Transverse colon (tissue), 4 donors: ENCODE results near the gene SIPA1L2. TPM values are rescaled to one million over a fixed set of nuclear protein-coding genes. Genes with fewer than 3 reads are reported as not detected.
A peak's percentile ranks its signal among the peaks of the same experiment; 100 is the strongest.

ENCODE experiments used
- DNase-seq: peaks from one replicate; pipeline ENCODE4 v3.0.0-alpha.2; 2019
- H3K27ac ChIP-seq, 4 donors: fragments of 200-600 bp; sonication (generic); 2 replicates each; pipeline ENCODE4 v1.5.1; 2016 to 2018; ENCODE audit warnings: inconsistent platforms in 4 of 4
- H3K27me3 ChIP-seq: fragments of 200-600 bp; sonication (generic); 2 replicates; pipeline ENCODE4 v1.5.1; 2017; ENCODE audit warnings: inconsistent platforms
- H3K36me3 ChIP-seq, 4 donors: fragments of 200-600 bp; sonication (generic); 2 replicates each; pipeline ENCODE4 v1.5.1; 2017 to 2019; ENCODE audit warnings: inconsistent platforms in 4 of 4
- H3K4me1 ChIP-seq, 4 donors: fragments of 200-600 bp; sonication (generic); 2 replicates each; pipeline ENCODE4 v1.5.1; 2017 to 2020; ENCODE audit warnings: inconsistent platforms in 4 of 4
- H3K4me3 ChIP-seq, 4 donors: fragments of 200-600 bp; sonication (generic); 1 replicate in 1 of 4; 2 replicates in 3 of 4; pipeline versions ENCODE4 v1.5.1 to v1.6.1; 2017 to 2019; ENCODE audit warnings: inconsistent platforms in 4 of 4
- H3K9me3 ChIP-seq, 2 donors: fragments of 200-600 bp; sonication (generic); 2 replicates each; pipeline ENCODE4 v1.5.1; 2017 to 2019; ENCODE audit warnings: inconsistent platforms in 2 of 2
- CTCF ChIP-seq, 5 experiments: fragments of 200-600 bp in 3 of 5; fragments of 450-650 bp in 2 of 5; sonication (generic) in 3 of 5; IDR thresholded peaks; 1 replicate in 2 of 5; 2 replicates in 3 of 5; pipeline ENCODE4 v1.5.1; 2016 to 2017; ENCODE audit warnings: antibody characterized with exemption in 5 of 5, inconsistent platforms in 3 of 5, mild to moderate bottlenecking in 2 of 5, moderate library complexity in 1 of 5
- EP300 ChIP-seq: sonication (generic); formaldehyde crosslinking; IDR thresholded peaks from one replicate; pipeline ENCODE4 v1.6.1; 2017; ENCODE audit warnings: antibody characterized with exemption, low read depth
- POLR2A ChIP-seq: fragments of 450-650 bp; IDR thresholded peaks from one replicate; pipeline ENCODE4 v1.6.1; 2016; ENCODE audit warnings: antibody characterized with exemption, mild to moderate bottlenecking, moderate library complexity
- POLR2AphosphoS5 ChIP-seq, 3 donors: sonication (generic); formaldehyde crosslinking; IDR thresholded peaks; one replicate each; pipeline ENCODE4 v1.6.1; 2016; ENCODE audit warnings: antibody characterized with exemption in 3 of 3
- WGBS, 2 donors: methylation state at CpG; one replicate each; pipeline ENCODE4 v1.1.5; 2018; ENCODE audit warnings: low coverage in 1 of 2; 5-methylcytosine and 5-hydroxymethylcytosine counted together
- in situ Hi-C, 4 donors: fragments of 200-750 bp; cut with MboI; loops; one replicate each; pipeline versions ENCODE4 v1.15.0 to v1.15.1; 2017; ENCODE audit warnings: low sequenced_read_pairs in 3 of 4, low pct_ligation_motif_present in 1 of 4, low pct_unique_long_range_greater_than_20kb in 1 of 4
- intact Hi-C: fragments of 100-400 bp; cut with DNase I; formaldehyde crosslinking; loops from one replicate; pipeline ENCODE4 v1.15.1; 2023; ENCODE audit warnings: low total_unique reads
- total RNA-seq, 4 donors: library from RNA; depleted of rRNA; stranded (reverse); fragments of >200 nt; gene quantifications; one replicate each; pipeline ENCODE4 v1.1.0, GENCODE V29; 2016

SIPA1L2 gene
- total RNA-seq, 4 donors from 2014 or later: 63.0 to 144 (median 97.8) TPM

- H3K27me3 ChIP-seq: no peaks in the 10 kb centered on the region
- no peak overlapping the region for H3K4me3 ChIP-seq
- H3K9me3 ChIP-seq: no peaks in the 10 kb centered on the region
- no peak overlapping the region for H3K27ac ChIP-seq
- no peaks in the 10 kb centered on the region for H3K36me3 ChIP-seq
- intact Hi-C loops: no loop called here
- no peaks in the 10 kb centered on the region for H3K4me1 ChIP-seq
- in situ Hi-C loops: loop anchor here (25.0 kb wide), 2 partner anchors 319 to 594 kb away; partner anchors contain the start of gene NTPCR (in 2 of the 4)
- TF ChIP-seq CTCF (IDR thresholded peaks at IDR 0.05): no peak
- no peak for TF ChIP-seq POLR2A
- TF ChIP-seq EP300: no peak
- TF ChIP-seq POLR2AphosphoS5 (IDR thresholded peaks at IDR 0.05): no peak
- no peak for DNase-seq
Measured at GRCh38 chr1:232643251-232643650, 13.3 kb upstream of the SIPA1L2 start.

- Histone ChIP-seq H3K27ac (no peak overlapping the region), H3K9me3 (no peaks in the 10 kb centered on the region), H3K27me3 (no peaks in the 10 kb centered on the region), H3K36me3 (no peaks in the 10 kb centered on the region), H3K4me1 (peaks cover 0 to 1% (median 0%) of the 10 kb centered on the region in 4 donors), H3K4me3 (no peak overlapping the region)
- WGBS, 2 donors: 88 to 91% methylated on average over 6 of the region's 6 CpGs
- DNase-seq: no peak
- in situ Hi-C loops: loop anchor here (25.0 kb wide), 2 partner anchors 321 to 596 kb away; partner anchors contain the start of gene NTPCR (in 2 of the 4)
- intact Hi-C loops: no loop called here
- no peak for TF ChIP-seq CTCF (IDR thresholded peaks at IDR 0.05)
- TF ChIP-seq POLR2AphosphoS5 (IDR thresholded peaks at IDR 0.05): no peak
- no peak for TF ChIP-seq EP300
- TF ChIP-seq POLR2A: no peak
Measured at GRCh38 chr1:232641507-232641906, 11.6 kb upstream of the SIPA1L2 start.

GRCh38 chr1:232636799-232637198, 6.9 kb upstream of the SIPA1L2 start:
- no peak overlapping the region for H3K27ac ChIP-seq
- no peaks in the 10 kb centered on the region for H3K27me3 ChIP-seq
- in situ Hi-C loops: loop anchor here (10.0 to 25.0 kb wide), 3 partner anchors 318 to 601 kb away; partner anchors contain the start of gene NTPCR (in 3 of the 4)
- no peak for DNase-seq
- no peaks in the 10 kb centered on the region for H3K36me3 ChIP-seq
- H3K4me1 ChIP-seq: peaks cover 0 to 30% (median 16%) of the 10 kb centered on the region in 4 donors
- TF ChIP-seq CTCF (IDR thresholded peaks at IDR 0.05) (no peak), POLR2A (no peak), EP300 (no peak), POLR2AphosphoS5 (IDR thresholded peaks at IDR 0.05) (no peak)
- no peak overlapping the region for H3K4me3 ChIP-seq
- intact Hi-C loops: loop anchor here (10.0 kb wide), 1 partner anchor 608 kb away; no protein-coding TSS in a partner anchor
- H3K9me3 ChIP-seq: no peaks in the 10 kb centered on the region
- 45 to 80% methylated on average over 1 to 2 of the region's 2 CpGs for WGBS, 2 donors

GRCh38 chr1:232635778-232636356, 5.9 kb upstream of the SIPA1L2 start:
- Histone ChIP-seq H3K36me3 (no peaks in the 10 kb centered on the region), H3K27ac (peak overlapping the region in 1 of 4 donors; percentile 66), H3K4me1 (peaks cover 3 to 37% (median 17%) of the 10 kb centered on the region in 4 donors), H3K4me3 (no peak overlapping the region), H3K9me3 (no peaks in the 10 kb centered on the region), H3K27me3 (no peaks in the 10 kb centered on the region)
- intact Hi-C loops: loop anchor here (10.0 kb wide), 1 partner anchor 609 kb away; no protein-coding TSS in a partner anchor
- TF ChIP-seq POLR2AphosphoS5 (IDR thresholded peaks at IDR 0.05): no peak
- TF ChIP-seq CTCF (IDR thresholded peaks at IDR 0.05): peak; percentile 75 to 83 (median 80)
- in situ Hi-C loops: loop anchor here (10.0 to 25.0 kb wide), 3 partner anchors 319 to 601 kb away; partner anchors contain the start of gene NTPCR (in 3 of the 4)
- DNase-seq: no peak
- WGBS, 2 donors: 0% methylated on average over 3 of the region's 3 CpGs
